Central memory CD4-positive, alpha-beta T cell (primary cell): ENCODE results near the gene FAM174B.

Source experiments
- DNase-seq: peaks from one replicate; pipeline ENCODE4 v3.0.0; 2022

Gene FAM174B

DNA sequence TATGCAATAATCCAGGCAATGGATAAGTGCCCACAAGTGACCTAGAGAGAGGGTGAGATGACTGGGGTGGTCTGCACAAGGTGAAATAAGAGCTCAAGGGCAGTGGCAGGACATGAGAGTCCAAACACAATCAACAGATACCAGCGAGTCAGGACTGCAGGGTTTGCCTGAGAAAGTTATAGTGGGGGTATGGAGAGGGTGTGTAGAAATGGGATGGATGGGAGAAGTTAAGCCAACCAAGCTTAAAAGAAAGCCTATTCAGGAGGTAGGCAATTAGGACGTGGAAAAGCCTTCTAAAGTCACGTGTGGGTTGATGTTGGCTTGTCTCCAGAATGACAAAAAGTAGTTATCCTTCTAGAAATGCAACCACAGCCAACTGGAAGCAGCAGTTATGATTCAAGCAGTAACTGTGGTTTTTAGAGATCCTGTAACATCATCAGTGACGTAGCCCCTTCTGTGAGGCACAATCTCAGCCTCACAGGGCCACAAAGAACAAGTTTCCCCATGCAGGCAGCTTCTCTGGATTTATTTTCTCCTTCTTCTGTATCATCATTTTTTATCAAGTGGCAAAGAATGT lies 56.1 kb downstream of the FAM174B start:
- no peak for DNase-seq

DNA sequence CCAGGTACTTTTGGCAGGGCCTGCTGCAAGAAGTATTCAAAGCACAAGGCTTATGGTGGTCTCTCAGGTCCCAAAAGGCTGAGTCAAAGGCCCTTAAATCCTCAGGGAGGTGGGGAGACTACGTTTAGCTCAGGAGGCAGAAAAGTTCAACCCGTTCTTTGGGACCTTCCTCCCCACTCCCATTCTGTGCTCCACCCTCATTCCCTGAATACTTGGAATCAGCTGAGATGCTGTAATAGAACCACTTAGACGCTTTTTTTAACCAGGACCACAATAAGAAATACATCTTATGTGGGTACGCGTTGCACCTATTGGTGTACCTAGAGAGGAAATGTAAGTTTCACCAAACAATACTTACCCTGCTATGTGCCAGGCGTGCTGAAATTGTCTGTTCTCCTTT lies 58.0 kb downstream of the FAM174B start:
- no peak for DNase-seq

DNA sequence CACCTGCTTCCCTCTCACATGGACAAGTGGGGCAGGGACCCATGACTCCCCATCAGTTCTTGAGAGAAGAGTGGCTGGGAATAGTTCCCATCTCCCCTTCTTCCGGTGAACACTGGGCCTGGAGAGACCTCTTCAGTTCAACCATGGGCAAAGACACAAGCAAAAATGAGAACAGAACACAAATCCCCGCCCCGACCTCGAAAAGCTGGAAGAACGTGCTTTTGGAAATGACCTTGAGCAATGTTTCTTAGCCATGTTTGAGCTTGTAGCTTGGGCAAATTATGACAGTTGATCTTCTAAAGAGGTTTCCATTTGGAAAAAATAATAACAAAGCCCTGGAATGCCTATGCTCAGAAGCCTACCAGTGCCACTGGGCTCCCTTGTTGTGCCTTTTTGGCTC lies 59.0 kb downstream of the FAM174B start:
- no peak for DNase-seq

DNA sequence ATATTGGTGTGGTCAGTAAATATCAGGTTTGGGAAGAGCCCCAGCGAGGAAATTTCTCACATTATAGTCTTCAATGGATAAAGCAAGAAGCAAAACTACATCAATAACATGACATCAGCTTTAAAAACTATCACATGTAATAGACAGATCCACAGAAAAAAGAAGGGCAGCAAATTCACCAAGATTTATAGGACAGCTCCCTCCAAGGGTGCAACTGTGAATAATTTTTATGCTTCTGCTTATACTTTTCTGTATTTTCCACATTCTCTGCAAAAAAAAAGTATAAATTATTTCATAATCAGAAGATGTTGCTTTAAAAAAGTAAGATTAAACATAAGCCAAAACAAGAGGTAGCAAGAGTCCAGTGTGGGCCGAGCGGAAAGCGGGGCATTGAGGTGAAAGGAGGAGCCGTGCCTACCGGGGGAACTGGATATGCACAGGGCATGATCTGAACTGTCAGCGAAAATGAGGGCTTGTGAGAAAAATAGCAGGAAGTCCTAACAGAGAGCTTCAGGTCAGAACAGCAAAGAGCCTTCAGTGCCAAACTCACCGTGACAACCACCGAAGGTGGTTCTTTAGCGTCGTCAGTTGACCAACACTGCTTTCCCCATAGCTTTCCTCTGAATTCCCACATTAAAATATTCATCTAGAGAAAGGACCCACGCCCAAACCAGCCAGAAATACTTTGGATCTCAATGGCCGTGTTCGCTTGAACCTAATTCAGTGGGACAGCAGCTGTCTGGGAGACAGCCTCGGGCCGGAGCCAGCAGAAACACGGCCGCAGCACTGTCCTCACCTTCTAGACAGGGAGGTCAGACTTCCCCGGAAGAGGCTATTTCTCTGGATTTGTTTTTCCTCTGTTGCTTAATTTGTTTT lies 59.8 kb downstream of the FAM174B start:
- no peak for DNase-seq

DNA sequence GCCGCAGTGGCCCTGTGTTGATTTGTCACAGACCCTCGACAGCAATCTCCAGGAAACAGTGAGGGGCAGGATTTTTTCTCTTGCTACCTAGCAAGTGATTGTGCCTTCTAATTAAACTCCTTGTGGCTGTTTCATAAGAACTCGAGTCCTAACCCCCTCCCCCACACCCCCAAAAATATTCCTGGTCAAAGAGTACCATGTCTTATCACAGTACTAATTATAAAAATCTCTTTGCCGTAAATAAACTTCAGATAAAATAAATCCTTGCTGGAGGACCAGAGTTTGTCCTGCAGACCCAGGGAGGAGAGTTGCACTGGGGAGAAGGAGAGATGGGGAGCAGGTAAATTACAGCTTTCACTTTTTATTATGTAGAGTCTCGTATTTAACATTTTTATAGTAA lies 64.3 kb downstream of the FAM174B start:
- no peak for DNase-seq

DNA sequence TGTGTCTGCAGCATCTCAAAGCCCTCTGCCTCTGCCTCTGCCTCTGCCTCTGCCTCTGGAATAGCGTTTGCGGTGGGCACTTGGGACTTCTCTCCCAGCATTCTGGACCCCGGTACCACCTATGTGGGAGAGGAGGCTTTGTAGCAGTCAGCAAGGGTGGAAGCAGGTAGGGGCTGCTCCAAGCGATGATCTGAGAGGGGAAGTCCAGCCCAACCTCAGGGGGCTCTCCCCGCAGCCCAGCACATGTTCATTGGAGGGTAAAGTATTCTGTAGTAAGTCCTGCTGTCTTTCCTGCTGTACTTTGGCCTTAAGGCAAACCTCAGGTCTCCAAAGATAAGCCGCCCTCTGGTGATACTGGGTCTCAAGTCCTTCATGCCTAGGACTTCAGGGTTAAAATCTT lies 68.6 kb downstream of the FAM174B start:
- no peak for DNase-seq

DNA sequence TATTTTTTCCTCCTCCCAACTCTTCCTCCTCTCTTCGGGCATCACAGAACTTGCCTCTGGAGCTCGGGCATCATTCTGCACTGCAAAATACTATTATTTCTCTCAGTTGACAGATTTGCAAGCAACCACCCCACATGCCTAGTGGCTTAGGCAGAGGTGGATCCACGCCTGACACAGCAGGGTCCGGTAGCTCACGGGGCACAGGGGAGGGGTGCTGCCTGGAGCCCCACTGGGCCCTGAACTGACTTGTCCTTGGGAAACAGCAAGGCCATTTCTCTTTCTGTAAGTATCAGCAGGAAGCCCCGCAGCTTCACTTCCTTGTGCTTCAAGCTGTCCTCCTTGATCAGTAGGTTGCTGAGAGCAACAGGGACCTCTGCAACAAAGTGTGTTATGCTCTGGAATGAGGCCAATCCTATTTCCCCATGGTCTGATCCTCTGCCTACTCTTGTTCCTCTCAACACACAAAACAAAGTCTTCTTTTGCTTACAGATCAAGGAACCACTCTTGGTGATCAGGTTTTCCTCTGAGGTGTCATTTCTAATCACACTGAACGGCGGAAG lies 69.1 kb downstream of the FAM174B start:
- no peak for DNase-seq

DNA sequence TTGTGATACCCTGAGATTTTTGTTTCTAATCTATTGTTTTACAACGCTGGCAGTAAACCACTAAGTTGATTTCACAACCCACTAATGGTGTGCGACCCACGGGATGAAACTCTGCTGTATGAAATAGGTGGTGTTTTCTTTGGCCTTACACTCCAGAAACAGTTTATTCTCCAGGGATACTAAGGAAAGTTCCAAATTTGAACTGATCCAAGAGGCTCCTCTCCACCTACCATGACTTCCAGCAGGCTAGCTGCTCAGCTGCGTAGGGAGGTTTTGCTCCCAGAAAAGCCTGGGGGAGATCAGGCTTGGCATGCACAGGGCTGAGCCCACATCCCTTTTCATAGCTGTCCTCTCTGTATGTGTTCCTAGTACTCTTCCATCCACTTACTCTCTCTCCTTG lies 71.5 kb downstream of the FAM174B start:
- DNase-seq = no peak

DNA sequence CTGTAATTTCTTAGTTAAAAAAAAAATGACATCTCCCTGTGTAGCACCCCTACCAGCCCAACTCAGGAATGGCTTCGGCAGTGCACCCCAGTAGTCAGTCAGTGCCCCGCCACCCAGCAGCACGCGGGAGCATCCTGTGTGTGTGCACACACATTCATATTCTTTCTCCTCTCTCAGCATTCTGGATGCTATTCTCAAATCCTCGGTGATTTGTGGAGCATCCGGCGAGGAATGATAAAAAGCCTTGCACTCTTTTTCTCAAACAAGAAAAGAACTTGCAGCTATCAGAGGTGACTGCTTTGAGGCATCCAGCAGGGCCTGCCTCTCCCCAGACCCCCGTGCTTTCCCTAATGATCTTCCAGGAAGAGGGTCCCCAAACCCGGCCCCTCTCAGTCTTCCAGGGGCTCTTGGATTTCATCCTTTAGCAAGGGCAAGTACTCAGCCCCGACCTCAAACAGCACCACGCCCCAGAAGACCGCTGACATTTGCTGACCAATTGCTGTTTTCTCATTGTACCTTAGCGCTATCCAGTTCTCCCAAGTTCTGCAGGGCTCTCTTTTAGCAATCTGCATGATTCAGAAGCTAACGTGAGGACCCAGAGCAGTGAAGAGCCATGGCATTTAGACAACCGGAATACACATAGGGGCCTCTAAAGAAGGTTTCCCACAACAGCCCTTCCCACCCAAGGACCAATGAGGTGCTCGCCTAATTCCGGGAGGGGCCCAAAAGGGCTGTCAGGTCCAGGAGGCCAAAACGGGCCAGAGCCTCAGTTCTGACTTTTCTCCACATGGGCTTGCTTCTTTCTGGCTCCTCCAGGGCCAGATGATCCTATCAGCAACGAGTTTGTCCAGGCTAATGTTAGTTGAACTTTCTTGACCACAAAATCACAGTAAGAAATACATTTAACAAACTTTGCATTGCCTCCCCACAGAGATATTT lies 72.2 kb downstream of the FAM174B start:
- DNase-seq = no peak

DNA sequence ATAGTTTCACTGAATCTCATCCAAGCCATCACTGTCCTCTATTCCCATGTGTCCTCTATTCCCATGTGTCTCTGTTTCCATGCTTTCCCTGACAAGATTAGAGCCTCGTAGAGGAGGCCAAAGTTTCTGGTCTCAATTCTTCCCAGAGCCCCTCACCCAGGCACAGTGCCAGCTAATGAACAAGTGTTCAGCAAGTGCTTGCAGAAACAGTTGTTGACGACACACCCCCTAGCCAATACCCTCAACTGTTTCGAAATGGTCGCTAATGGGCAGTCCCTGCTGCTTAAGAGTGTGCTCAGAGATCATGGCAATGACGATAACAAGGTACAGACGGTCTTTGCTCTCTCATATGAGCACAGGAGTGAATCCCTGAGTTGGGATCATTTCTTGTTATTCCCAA lies 73.4 kb downstream of the FAM174B start:
- DNase-seq = no peak

DNA sequence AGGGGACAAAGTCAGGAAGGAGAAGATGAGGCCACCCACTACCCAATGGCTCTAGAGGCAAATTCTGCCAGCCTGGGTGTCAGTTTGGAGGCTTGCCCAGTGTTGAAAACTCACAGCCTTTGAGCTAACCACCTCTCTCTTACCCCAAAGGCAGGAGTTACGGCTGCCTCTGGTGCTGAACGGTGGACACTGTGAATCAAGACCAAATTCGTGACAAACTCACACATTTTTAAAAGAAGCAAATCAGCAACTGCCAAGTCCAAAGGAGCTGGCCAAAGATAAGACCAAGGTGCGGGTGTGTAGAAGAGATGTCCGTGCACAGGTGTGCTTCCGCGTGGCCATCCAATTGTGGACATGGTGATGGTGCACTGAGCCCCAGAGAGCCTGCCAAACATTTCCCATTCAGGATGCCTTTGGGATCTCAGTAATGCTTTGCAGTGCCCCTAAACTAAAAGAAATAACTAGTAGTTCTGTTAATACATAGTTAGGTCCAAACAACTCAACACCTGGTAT lies 74.6 kb downstream of the FAM174B start:
- DNase-seq = no peak

DNA sequence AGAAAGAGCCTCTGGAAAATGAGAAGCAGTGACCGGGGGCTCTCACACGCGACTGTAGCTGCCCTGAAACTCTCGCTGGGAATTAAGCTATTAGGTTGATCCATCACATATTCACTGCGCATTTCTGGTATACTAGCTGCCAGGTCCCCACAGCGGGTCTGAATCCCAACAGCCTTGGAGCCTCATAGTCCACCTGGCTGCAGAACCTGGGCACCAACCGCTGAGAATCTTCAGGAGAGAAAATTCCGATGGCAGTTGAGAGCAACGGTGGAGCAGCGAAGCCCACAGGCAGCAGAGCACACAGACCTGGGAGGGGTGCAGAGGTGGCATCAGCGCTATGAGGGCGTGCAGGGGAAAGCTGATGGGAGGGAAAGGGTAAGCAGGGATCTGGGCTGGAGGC lies 75.1 kb downstream of the FAM174B start:
- DNase-seq = no peak

DNA sequence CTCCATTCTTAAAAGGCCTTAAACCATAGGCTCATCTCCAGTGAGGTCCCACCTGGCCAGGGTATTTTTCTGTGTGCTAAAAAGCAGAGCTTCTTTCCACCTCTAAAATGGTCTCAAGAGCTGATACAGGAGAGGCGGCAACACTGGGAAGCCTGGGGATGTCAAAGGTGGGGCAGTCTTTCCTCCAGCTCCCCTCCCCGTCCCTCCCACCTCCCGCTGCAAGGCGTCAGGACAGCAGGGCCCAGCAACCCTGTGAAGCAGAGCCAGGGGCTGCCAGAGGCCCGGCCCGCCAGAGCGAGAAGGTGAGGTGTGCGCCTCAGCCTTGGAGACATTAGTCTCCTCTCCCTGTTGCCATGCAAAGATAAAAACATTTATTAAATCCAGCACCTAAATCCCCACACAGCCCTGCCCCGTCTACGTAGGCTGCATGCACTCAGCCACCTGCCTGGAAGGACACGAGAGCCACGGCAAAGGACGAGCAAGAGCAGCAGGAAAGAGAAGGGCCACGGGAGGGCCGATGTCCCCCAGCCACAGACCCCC lies 75.6 kb downstream of the FAM174B start:
- DNase-seq = no peak

DNA sequence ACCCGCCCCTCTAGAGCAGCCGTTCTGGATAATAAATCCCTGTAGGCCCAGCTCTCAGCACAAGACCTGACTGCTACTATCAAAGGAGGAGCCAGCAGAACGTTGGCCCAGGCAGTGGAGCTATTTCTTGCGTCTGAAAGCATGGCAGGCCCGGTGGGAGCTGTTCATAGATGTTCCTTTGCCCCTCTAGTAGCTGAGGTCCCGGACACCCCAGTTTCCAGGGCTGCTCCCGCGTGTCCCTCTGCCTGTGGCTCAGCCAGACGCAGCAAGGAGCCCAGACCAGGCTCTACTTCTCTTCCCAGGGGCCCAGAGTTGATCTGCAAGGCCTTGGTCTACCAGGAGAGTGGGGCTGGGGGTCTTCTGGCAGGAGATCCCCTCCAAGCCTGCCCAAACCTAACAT lies 76.1 kb downstream of the FAM174B start:
- DNase-seq = no peak

DNA sequence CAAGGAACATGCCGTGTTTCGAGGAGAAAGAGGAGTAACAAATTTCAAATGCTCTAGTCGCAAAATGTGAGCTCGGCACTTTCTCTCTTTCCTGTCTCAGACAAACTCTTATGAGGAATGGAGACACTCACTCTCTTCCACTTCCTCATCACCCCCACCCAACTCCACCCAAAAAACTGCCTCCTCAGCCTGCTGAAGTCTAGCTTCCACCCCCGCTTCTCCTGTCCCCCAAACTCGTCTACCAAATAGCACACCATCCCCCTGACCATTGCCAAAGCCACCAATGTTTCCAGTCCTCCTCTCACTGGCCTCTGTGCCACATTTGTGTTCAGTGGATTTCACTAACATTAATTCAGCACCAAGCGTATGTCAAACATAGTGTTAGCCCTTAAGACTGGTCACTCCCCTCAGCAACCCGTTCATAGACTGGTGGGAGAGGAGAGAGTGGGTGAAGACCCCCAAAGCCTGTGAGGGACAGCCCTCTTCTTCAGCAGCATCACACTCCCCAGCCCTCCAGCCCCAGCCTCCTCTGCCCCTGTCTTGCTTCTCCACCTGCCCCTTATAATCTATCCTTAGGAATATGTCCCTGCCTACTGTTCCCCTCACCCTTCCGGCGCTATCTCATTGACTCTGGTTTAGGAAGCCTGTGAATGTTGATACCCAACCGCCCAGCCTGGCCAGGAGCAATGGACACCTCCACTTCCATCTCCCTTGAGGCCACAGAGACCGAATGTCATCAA lies 77.3 kb downstream of the FAM174B start:
- DNase-seq = no peak

DNA sequence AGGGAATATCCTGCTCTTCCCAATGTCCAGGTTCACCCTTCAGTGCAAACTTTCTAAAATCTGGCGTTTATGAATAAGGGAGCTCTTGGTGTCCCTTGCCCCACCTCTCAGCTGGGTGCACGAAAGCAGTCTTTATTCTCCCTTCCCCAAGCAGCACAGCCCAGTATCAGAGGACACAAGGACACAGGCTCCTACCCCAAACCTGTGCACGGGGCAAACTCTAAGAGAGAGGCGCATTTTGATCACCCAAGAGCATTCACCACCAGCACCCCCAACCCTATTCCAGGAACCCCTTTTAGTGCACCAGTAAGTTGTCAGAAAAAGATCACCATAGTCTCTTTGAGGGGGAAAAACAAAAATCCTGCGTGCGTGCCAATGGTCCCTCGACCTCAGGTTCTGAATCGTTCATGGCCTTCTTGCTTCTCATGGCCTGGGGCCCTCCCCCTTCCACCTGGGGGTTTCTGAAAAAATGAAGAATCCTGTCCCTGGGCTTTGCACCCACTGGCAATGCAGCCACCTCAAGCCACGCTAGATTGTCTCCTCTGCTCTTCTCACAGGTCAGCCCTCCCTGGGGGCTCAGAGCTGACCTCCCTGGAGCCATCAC lies 78.9 kb downstream of the FAM174B start:
- DNase-seq = no peak

DNA sequence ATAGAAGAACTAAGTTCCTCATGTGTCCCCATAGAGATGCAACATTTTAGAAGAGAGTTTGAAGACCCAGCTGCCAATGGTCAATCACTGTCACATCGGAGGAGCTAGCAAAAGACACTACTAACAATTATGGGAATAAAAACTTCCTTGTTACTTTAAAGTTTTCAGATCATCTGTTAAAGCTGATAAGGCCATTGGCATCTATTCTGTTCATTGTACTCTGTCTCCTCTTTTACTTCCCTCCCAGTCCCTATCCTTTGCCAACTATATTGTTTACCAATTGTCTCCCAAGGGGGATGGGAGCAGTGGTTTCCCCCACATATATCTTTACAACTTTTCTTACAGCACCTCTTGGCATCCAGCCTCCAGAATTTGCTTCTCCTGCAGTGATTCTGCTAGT lies 81.0 kb downstream of the FAM174B start:
- DNase-seq = no peak

DNA sequence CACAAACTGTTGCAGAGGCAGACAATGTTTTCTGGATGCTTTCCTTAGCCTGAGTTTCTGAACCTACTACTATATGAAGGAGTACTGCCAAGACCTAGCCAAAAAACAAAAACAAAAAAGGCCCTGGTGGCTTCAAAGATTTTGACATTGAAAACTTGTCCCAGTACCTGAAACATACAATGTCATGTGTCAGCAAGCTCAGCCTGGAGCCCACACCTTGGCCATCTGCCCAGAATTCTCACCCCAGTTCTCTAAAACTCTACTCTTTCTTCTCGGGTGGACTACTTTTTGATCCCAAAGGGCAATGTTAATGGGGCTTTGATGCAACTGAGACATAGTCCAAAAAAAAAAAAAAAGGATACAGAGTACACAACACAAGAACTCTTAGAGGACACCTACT lies 81.4 kb downstream of the FAM174B start:
- DNase-seq = no peak

DNA sequence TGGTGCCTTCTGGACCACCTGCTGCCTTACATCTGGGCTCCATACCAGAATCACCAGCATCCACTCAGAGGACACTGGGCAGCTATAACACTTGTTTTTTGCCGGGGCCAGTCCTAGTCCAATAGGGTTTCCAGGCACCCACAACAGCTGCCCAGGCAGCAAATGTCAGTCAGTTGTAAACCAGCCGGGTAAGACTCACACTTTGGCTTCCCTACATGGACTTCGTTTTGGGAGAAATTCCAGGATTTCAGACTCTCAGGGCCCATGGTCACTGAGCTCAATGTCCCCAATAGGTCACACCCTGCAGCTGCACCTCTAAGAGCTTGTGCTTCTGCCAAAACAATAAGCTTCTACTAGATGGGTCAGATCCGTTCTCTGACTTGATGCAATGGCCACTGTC lies 83.8 kb downstream of the FAM174B start:
- no peak for DNase-seq

DNA sequence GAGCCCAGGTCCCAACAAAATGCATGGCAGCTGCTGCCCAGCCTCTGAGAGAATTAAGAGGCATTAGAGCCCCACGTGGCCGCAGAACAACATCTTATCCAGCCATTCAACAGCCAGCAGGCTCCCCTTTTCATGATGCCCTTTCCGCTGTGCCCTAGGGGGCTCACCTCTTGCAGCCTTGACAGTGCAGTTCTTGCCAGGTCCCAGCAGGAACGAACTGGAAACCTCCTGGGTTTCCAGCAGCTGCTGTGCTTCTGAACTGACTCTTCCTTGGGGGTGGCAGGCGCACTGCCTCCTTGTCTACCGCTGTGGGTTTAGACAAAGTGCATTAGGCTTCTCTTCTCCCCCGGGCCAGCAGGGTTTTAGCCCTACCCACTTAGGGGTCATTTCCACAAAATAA lies 85.2 kb downstream of the FAM174B start:
- no peak for DNase-seq

DNA sequence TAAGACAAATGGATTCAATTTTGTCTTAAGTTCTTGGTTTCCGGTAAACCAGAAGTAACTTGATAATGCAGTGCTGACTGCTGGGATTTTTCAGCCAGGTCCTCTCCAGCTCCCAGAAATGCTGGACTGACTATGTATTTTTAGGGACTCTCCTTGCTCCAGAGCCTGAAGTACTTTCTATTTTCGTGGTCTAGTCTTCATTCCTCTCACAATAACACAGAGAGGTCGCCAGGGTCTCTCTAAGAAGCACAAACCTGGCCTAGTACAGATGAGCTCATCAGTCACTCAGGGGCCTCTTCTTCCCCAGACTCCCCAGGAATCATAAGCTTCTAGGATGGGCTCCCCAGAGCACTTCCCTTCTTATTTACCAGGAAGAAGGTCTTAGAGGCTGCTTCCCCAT lies 85.8 kb downstream of the FAM174B start:
- no peak for DNase-seq
